ENCODE measurements around the gene ERF. TPM values are rescaled to one million over a fixed set of nuclear protein-coding genes. Genes with fewer than 3 reads are reported as not detected.

ERF gene
- total and polyA plus RNA-seq, 10 of the 15 experiments (the other 5 are each of a cell fraction or from before 2014, with no cell fraction given) = 0.02 to 51.8 (median 14.4) TPM

- 3% methylated on average over 45 of the region's 45 CpGs for WGBS (ENCODE audit: insufficient coverage, insufficient replicate concordance, low lambda C conversion rate, missing lambda C conversion rate)
- peak overlapping the region; percentile 85 for H3K27ac ChIP-seq (ENCODE audit: control insufficient read depth, insufficient read depth)
- H3K27me3 ChIP-seq (replicated peaks in 1 of 2; ENCODE audit: control insufficient read depth in 2 of 2, insufficient read depth in 2 of 2, low read length in 1 of 2) = no peaks in the 10 kb centered on the region
- ChIA-PET RAD21 (ENCODE audit: unreplicated experiment) (interaction anchor here (0.6 to 6.0 kb wide), 8 partner anchors 13 to 136 kb away, joined by 3 to 82 read pairs (median 4); no protein-coding TSS in a partner anchor), CTCF (interaction anchor here (0.6 to 6.7 kb wide), 17 partner anchors 16 to 189 kb away, joined by 3 to 111 read pairs (median 4); partner anchors contain the start of genes CIC and POU2F2), SMC1A (ENCODE audit: uncharacterized antibody, unreplicated experiment) (interaction anchor here (0.7 to 6.3 kb wide), 11 partner anchors 14 to 136 kb away, joined by 3 to 70 read pairs (median 5); no protein-coding TSS in a partner anchor), POLR2A (interaction anchor here (0.7 to 6.7 kb wide), 7 partner anchors 16 to 121 kb away, joined by 3 to 51 read pairs (median 5); no protein-coding TSS in a partner anchor)
- in situ Hi-C loops (cut with MboI) = no loop called here
- intact Hi-C loops (cut with micrococcal nuclease; ENCODE audit: unreplicated experiment) = loop anchor here (2.0 to 5.0 kb wide), 2 partner anchors 36 to 112 kb away; partner anchors contain the start of gene POU2F2
- H3K4me1 ChIP-seq (ENCODE audit: control insufficient read depth, insufficient read depth, low read length) = peaks cover 17% of the 10 kb centered on the region
- peak; percentile 85 for DNase-seq (ENCODE audit: low read depth, low spot score)
- H3K4me2 ChIP-seq (ENCODE audit: control insufficient read depth, insufficient read depth) = peak overlapping the region; percentile 95
- peaks cover 4 to 5% of the 10 kb centered on the region in 2 experiments; a peak in 3 of 4 replicates for H3K36me3 ChIP-seq (ENCODE audit: control insufficient read depth in 2 of 2, insufficient read depth in 2 of 2, low read length in 1 of 2)
- peak; percentile 81 for FAIRE-seq
- peak overlapping the region; percentile 90 for H3K4me3 ChIP-seq
- ATAC-seq = peak; percentile 65
- BruUV-seq (replicated peaks) = no TSS peak
- H2AFZ ChIP-seq (ENCODE audit: control insufficient read depth, low read depth, low read length) = peak overlapping the region; percentile 99
- peaks cover 29% of the 10 kb centered on the region for H3K79me2 ChIP-seq (ENCODE audit: control insufficient read depth, insufficient read depth, low read length)
- H3K9me3 ChIP-seq (replicated peaks; ENCODE audit: control insufficient read depth, insufficient read depth, low read length) = no peaks in the 10 kb centered on the region
- H3K9ac ChIP-seq (ENCODE audit: control insufficient read depth, insufficient read depth, low read length) = peak overlapping the region; percentile 58
- H4K20me1 ChIP-seq (ENCODE audit: control insufficient read depth, insufficient read depth) = no peaks in the 10 kb centered on the region
- TF ChIP-seq NFXL1 (IDR thresholded peaks at IDR 0.05; ENCODE audit: borderline replicate concordance) = no peak
- peak in 1 of 2 experiments; percentile 78; a peak in 2 of 4 replicates for TF ChIP-seq SRF (IDR thresholded peaks at IDR 0.05; ENCODE audit: low read depth in 2 of 2, low read length in 2 of 2)
- 0 out of 2 replicates have a peak, but pooled peaks have one; percentile 58 for TF ChIP-seq CBFB (IDR thresholded peaks at IDR 0.05; ENCODE audit: low read depth)
- TF ChIP-seq NR2C1 (IDR thresholded peaks at IDR 0.05) = peak; percentile 96
- peak; percentile 95 for TF ChIP-seq TARDBP (IDR thresholded peaks at IDR 0.05; ENCODE audit: borderline replicate concordance)
- TF ChIP-seq, protein P1, sequence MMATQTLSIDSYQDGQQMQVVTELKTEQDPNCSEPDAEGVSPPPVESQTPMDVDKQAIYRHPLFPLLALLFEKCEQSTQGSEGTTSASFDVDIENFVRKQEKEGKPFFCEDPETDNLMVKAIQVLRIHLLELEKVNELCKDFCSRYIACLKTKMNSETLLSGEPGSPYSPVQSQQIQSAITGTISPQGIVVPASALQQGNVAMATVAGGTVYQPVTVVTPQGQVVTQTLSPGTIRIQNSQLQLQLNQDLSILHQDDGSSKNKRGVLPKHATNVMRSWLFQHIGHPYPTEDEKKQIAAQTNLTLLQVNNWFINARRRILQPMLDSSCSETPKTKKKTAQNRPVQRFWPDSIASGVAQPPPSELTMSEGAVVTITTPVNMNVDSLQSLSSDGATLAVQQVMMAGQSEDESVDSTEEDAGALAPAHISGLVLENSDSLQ (IDR thresholded peaks at IDR 0.05) = peak; percentile 31; the same call in 1 of the 2 replicates
- 0 out of 2 replicates have a peak, but pooled peaks have one; percentile 2 for TF ChIP-seq PAX5 (IDR thresholded peaks at IDR 0.05; ENCODE audit: borderline replicate concordance, low read depth, low read length)
- TF ChIP-seq BHLHE40 (IDR thresholded peaks at IDR 0.05; ENCODE audit: borderline replicate concordance in 1 of 2, low read depth in 2 of 2, low read length in 1 of 2) = peak in 1 of 2 experiments; percentile 54; a peak in 1 of 4 replicates
- TF ChIP-seq, protein P2, sequence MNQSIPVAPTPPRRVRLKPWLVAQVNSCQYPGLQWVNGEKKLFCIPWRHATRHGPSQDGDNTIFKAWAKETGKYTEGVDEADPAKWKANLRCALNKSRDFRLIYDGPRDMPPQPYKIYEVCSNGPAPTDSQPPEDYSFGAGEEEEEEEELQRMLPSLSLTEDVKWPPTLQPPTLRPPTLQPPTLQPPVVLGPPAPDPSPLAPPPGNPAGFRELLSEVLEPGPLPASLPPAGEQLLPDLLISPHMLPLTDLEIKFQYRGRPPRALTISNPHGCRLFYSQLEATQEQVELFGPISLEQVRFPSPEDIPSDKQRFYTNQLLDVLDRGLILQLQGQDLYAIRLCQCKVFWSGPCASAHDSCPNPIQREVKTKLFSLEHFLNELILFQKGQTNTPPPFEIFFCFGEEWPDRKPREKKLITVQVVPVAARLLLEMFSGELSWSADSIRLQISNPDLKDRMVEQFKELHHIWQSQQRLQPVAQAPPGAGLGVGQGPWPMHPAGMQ (IDR thresholded peaks at IDR 0.05; ENCODE audit: borderline replicate concordance) = no peak
- TF ChIP-seq, protein P3, sequence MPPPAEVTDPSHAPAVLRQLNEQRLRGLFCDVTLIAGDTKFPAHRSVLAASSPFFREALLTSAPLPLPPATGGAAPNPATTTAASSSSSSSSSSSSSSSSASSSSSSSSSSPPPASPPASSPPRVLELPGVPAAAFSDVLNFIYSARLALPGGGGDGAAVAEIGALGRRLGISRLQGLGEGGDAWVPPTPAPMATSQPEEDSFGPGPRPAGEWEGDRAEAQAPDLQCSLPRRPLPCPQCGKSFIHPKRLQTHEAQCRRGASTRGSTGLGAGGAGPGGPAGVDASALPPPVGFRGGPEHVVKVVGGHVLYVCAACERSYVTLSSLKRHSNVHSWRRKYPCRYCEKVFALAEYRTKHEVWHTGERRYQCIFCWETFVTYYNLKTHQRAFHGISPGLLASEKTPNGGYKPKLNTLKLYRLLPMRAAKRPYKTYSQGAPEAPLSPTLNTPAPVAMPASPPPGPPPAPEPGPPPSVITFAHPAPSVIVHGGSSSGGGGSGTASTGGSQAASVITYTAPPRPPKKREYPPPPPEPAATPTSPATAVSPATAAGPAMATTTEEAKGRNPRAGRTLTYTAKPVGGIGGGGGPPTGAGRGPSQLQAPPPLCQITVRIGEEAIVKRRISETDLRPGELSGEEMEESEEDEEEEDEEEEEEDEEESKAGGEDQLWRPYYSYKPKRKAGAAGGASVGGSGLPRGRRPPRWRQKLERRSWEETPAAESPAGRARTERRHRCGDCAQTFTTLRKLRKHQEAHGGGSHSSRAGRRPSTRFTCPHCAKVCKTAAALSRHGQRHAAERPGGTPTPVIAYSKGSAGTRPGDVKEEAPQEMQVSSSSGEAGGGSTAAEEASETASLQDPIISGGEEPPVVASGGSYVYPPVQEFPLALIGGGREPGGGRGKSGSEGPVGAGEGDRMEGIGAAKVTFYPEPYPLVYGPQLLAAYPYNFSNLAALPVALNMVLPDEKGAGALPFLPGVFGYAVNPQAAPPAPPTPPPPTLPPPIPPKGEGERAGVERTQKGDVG (CRISPR knock-in tag; IDR thresholded peaks at IDR 0.05) = no peak
- TF ChIP-seq BRCA1 (IDR thresholded peaks at IDR 0.05; ENCODE audit: low read depth, low read length) = no peak
- TF ChIP-seq ATF7 (IDR thresholded peaks at IDR 0.05; ENCODE audit: low read depth) = peak; percentile 65
- TF ChIP-seq TBL1XR1 (IDR thresholded peaks at IDR 0.05; ENCODE audit: low read depth, low read length) = 0 out of 2 replicates have a peak, but pooled peaks have one; percentile 30
- TF ChIP-seq MLLT1 (IDR thresholded peaks at IDR 0.05) = no peak
Observed at GRCh38 chr19:42244347-42245220, 10.3 kb downstream of the ERF start.
